Psoas muscle (tissue), 8 donors: Measurements from ENCODE around the gene UQCC5. TPM values are rescaled to one million over a fixed set of nuclear protein-coding genes. Genes with fewer than 3 reads are reported as not detected.

Source experiments
- ATAC-seq, 4 donors: fragments of 200-7000 bp; cut with Tn5 transposase; one replicate each; pipeline ENCODE4 v1.9.1; 2020; ENCODE audit warnings: moderate library complexity in 3 of 4, mild to moderate bottlenecking in 2 of 4
- DNase-seq, 2 donors: peaks; one replicate each; pipeline ENCODE4 v3.0.0-alpha.2; 2020
- H3K27ac ChIP-seq: fragments of 200-600 bp; one replicate; pipeline ENCODE4 v1.8.0; 2022
- H3K27me3 ChIP-seq, 3 donors: fragments of 200-600 bp in 1 of 3; one replicate each; pipeline versions ENCODE4 v1.6.1 to v1.8.0; 2013 to 2022; ENCODE audit warnings: low read length in 2 of 3, mild to moderate bottlenecking in 2 of 3, moderate library complexity in 1 of 3; ENCODE audit not compliant: insufficient read depth in 3 of 3
- H3K36me3 ChIP-seq, 2 donors: fragments of 200-600 bp in 1 of 2; one replicate each; pipeline versions ENCODE4 v1.6.1 to v1.8.0; 2013 to 2022; ENCODE audit warnings: low read depth in 1 of 2, mild to moderate bottlenecking in 1 of 2, moderate library complexity in 1 of 2; ENCODE audit not compliant: insufficient read depth in 1 of 2
- H3K4me1 ChIP-seq: fragments of 200-600 bp; one replicate; pipeline ENCODE4 v1.8.0; 2022
- H3K4me3 ChIP-seq: fragments of 200-600 bp; one replicate; pipeline ENCODE4 v1.8.0; 2022; ENCODE audit warnings: mild to moderate bottlenecking
- H3K9me3 ChIP-seq: fragments of 200-600 bp; one replicate; pipeline ENCODE4 v1.8.0; 2022
- WGBS, 3 donors: extraction: QIAGEN DNeasy Blood & Tissue Kit; methylation state at CpG; one replicate each; pipeline versions ENCODE4 v1.1.6 to v1.1.7; 2013; 5-methylcytosine and 5-hydroxymethylcytosine counted together
- intact Hi-C, 2 donors: fragments of 100-400 bp; cut with DNase I; formaldehyde crosslinking; loops; one replicate each; pipeline versions ENCODE4 v1.11.0 to v1.14.2; 2022
- polyA plus RNA-seq, 3 donors: library from polyadenylated mRNA; stranded (reverse); fragments of 200-250 nt; gene quantifications; one replicate each; pipeline ENCODE4 v1.2.3, GENCODE V29; 2013
- total RNA-seq, 4 donors: library from RNA; stranded (reverse); fragmentation: NEBNext Ultra II Directional in 2 of 4; extraction: Animal tissue kit (Norgen Biotek cat#: 25700) in 2 of 4; gene quantifications; one replicate each; pipeline versions ENCODE4 v1.2.1 to v1.2.4, GENCODE V29; 2021 to 2023
- TF ChIP-seq, protein P1 (sequence below): fragments of 200-600 bp; IDR thresholded peaks from one replicate; pipeline ENCODE4 v1.8.0; 2022; ENCODE audit warnings: antibody characterized with exemption
- donor health status: healthy with polysubstance abuse.
- donor health status: DM: no; HTN: no; CAD: no; lungs with moderate emphysema.
- donor health status: Bipolar disorder and iron deficiency.
- donor health status: healthy.
- donor health status: DM: yes; HTN: yes; CAD: no.
- donor health status: DM: no; HTN: no; CAD: no.
- donor health status: DM: no; HTN: no; CAD: no.
- donor health status: DM: yes; HTN: yes; CAD: no.

The UQCC5 gene
- total and polyA plus RNA-seq, 7 donors = 29.5 to 95.4 (median 32.7) TPM

DNA sequence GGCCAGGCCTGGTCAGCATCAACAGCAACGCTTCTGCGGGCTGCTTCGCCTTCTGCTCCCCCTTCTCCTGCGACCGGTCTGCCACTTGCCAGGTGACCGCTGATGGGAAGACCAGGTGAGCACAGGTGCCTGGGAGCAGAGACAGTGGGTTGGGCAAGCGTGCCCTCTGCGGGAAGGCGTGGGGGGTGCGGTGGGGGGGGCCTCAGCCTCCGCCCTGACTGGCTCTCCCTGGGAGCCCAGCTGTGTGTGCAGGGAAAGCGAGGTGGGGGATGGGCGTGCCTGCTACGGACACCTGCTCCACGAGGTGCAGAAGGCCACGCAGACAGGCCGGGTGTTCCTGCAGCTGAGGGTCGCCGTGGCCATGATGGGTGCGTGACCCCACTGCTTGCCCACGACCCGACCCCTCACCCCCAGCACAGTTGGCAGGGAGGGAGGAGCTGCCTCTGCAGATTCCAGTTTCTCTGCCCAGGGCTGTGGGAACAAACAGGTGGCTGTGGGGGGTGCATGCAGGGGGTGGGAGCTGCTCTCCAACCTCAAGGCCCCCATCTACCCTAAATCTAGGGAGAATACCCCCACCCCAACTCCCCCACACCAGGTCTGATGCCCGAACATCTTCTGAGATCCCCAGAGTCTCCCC lies 32.5 kb upstream of the UQCC5 start:
- Histone ChIP-seq H3K27ac (no peak overlapping the region), H3K9me3 (no peaks in the 10 kb centered on the region), H3K36me3 (no peaks in the 10 kb centered on the region), H3K27me3 (no peaks in the 10 kb centered on the region), H3K4me1 (no peaks in the 10 kb centered on the region), H3K4me3 (no peak overlapping the region)
- ATAC-seq (no peak), DNase-seq (no peak)
- 51 to 65% (median 63%) methylated on average over 23 of the region's 23 CpGs for WGBS, 3 donors
- TF ChIP-seq, protein P1, sequence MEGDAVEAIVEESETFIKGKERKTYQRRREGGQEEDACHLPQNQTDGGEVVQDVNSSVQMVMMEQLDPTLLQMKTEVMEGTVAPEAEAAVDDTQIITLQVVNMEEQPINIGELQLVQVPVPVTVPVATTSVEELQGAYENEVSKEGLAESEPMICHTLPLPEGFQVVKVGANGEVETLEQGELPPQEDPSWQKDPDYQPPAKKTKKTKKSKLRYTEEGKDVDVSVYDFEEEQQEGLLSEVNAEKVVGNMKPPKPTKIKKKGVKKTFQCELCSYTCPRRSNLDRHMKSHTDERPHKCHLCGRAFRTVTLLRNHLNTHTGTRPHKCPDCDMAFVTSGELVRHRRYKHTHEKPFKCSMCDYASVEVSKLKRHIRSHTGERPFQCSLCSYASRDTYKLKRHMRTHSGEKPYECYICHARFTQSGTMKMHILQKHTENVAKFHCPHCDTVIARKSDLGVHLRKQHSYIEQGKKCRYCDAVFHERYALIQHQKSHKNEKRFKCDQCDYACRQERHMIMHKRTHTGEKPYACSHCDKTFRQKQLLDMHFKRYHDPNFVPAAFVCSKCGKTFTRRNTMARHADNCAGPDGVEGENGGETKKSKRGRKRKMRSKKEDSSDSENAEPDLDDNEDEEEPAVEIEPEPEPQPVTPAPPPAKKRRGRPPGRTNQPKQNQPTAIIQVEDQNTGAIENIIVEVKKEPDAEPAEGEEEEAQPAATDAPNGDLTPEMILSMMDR = no peak
- intact Hi-C loops = no loop called here

- Histone ChIP-seq H3K9me3 (no peaks in the 10 kb centered on the region), H3K36me3 (no peaks in the 10 kb centered on the region), H3K4me3 (no peak overlapping the region), H3K4me1 (no peaks in the 10 kb centered on the region), H3K27ac (no peak overlapping the region), H3K27me3 (no peaks in the 10 kb centered on the region)
- intact Hi-C loops = no loop called here
- DNase-seq (no peak), ATAC-seq (no peak)
- TF ChIP-seq, protein P1 = no peak
- WGBS, 3 donors = 84 to 86% (median 86%) methylated on average over 10 of the region's 10 CpGs
These were observed 31.4 kb upstream of the UQCC5 start for GRCh38 chr3:52504977-52505376.

- Histone ChIP-seq H3K36me3 (no peaks in the 10 kb centered on the region), H3K4me3 (no peak overlapping the region), H3K27me3 (no peaks in the 10 kb centered on the region), H3K9me3 (no peaks in the 10 kb centered on the region), H3K27ac (no peak overlapping the region), H3K4me1 (no peaks in the 10 kb centered on the region)
- DNase-seq = no peak
- ATAC-seq = no peak
- TF ChIP-seq, protein P1 = no peak
- WGBS, 3 donors = 76 to 81% (median 77%) methylated on average over 25 to 27 of the region's 27 CpGs
- intact Hi-C loops = no loop called here
These were observed 30.0 kb upstream of the UQCC5 start for GRCh38 chr3:52506266-52506966.

- no peak overlapping the region for H3K27ac ChIP-seq
- intact Hi-C loops = no loop called here
- TF ChIP-seq, protein P1 = no peak
- H3K27me3 ChIP-seq = no peaks in the 10 kb centered on the region
- DNase-seq = no peak
- no peaks in the 10 kb centered on the region for H3K4me1 ChIP-seq
- no peaks in the 10 kb centered on the region for H3K9me3 ChIP-seq
- H3K4me3 ChIP-seq = no peak overlapping the region
- no peaks in the 10 kb centered on the region for H3K36me3 ChIP-seq
- 72 to 74% (median 73%) methylated on average over 5 of the region's 5 CpGs for WGBS, 3 donors
- no peak for ATAC-seq
These were observed 29.0 kb upstream of the UQCC5 start for GRCh38 chr3:52507359-52507758.
